ENCODE results near the gene OXSR1. TPM values are rescaled to one million over a fixed set of nuclear protein-coding genes. Genes with fewer than 3 reads are reported as not detected.

OXSR1 gene
- total and polyA plus RNA-seq, 10 of the 15 experiments (the other 5 are each of a cell fraction or from before 2014, with no cell fraction given): 12.4 to 54.6 (median 35.7) TPM

GRCh38 chr3:38266810-38267209 is 101.5 kb downstream of the OXSR1 start:
- Histone ChIP-seq H3K27ac (ENCODE audit: control insufficient read depth, insufficient read depth) (no peak overlapping the region), H2AFZ (ENCODE audit: control insufficient read depth, low read depth, low read length) (no peak overlapping the region), H3K4me2 (ENCODE audit: control insufficient read depth, insufficient read depth) (no peak overlapping the region), H3K79me2 (ENCODE audit: control insufficient read depth, insufficient read depth, low read length) (no peaks in the 10 kb centered on the region), H3K4me3 (no peak overlapping the region), H3K27me3 (replicated peaks in 1 of 2; ENCODE audit: control insufficient read depth in 2 of 2, insufficient read depth in 2 of 2, low read length in 1 of 2) (no peaks in the 10 kb centered on the region), H3K36me3 (ENCODE audit: control insufficient read depth in 2 of 2, insufficient read depth in 2 of 2, low read length in 1 of 2) (no peaks in the 10 kb centered on the region), H3K4me1 (ENCODE audit: control insufficient read depth, insufficient read depth, low read length) (peaks cover 14% of the 10 kb centered on the region), H3K9ac (ENCODE audit: control insufficient read depth, insufficient read depth, low read length) (no peak overlapping the region), H3K9me3 (replicated peaks; ENCODE audit: control insufficient read depth, insufficient read depth, low read length) (no peaks in the 10 kb centered on the region), H4K20me1 (ENCODE audit: control insufficient read depth, insufficient read depth) (no peaks in the 10 kb centered on the region)
- DNase-seq (ENCODE audit: low read depth, low spot score) (no peak), FAIRE-seq (no peak), ATAC-seq (no peak)
- TF ChIP-seq ETV6 (conservative IDR thresholded peaks at IDR 0.05 in 1 of 2, IDR thresholded peaks at IDR 0.05 in 1 of 2; ENCODE audit: borderline replicate concordance in 1 of 2, low read depth in 1 of 2): no peak
- TF ChIP-seq WRNIP1 (IDR thresholded peaks at IDR 0.05; ENCODE audit: borderline replicate concordance, low read depth, low read length): no peak
- no peak for TF ChIP-seq POU2F2 (IDR thresholded peaks at IDR 0.05; ENCODE audit: borderline replicate concordance, low read depth, low read length)
- no peak for TF ChIP-seq CEBPZ (IDR thresholded peaks at IDR 0.05; ENCODE audit: low read depth, low read length)
- no peak for TF ChIP-seq RFX5 (IDR thresholded peaks at IDR 0.05; ENCODE audit: low read depth, low read length)
- TF ChIP-seq NFXL1 (IDR thresholded peaks at IDR 0.05; ENCODE audit: borderline replicate concordance): no peak
- TF ChIP-seq YBX1 (IDR thresholded peaks at IDR 0.05): no peak
- no peak for TF ChIP-seq FOXM1 (IDR thresholded peaks at IDR 0.05; ENCODE audit: low read depth, low read length)
- TF ChIP-seq NFYB (IDR thresholded peaks at IDR 0.05; ENCODE audit: insufficient read depth, low read depth, low read length): no peak
- TF ChIP-seq USF2 (IDR thresholded peaks at IDR 0.05; ENCODE audit: borderline replicate concordance, low read depth, low read length): no peak
- intact Hi-C loops (cut with micrococcal nuclease; ENCODE audit: unreplicated experiment) (no loop called here), in situ Hi-C loops (cut with MboI) (no loop called here)
- BruUV-seq (replicated peaks): no TSS peak
- ChIA-PET POLR2A (interaction anchor here (0.6 kb wide), 2 partner anchors 11 to 115 kb away, joined by 3 to 7 read pairs; no protein-coding TSS in a partner anchor), CTCF (no interaction called here), RAD21 (ENCODE audit: unreplicated experiment) (interaction anchor here (1.6 kb wide), 1 partner anchor 130 kb away, joined by 3 read pairs; the partner anchor contains the start of gene ACAA1), SMC1A (ENCODE audit: uncharacterized antibody, unreplicated experiment) (interaction anchor here (0.9 kb wide), 1 partner anchor 9 kb away, joined by 3 read pairs; no protein-coding TSS in a partner anchor)
- WGBS (ENCODE audit: insufficient coverage, insufficient replicate concordance, low lambda C conversion rate, missing lambda C conversion rate): 0% methylated on average over 1 of the region's 1 CpG

Data from GM12878 (cell line).